ENCODE data around the gene TMC5.

- TF ChIP-seq CTCF (IDR thresholded peaks at IDR 0.05), result no peak
- no peak for TF ChIP-seq POLR2A (IDR thresholded peaks at IDR 0.05)
These were observed 98.1 kb downstream of the TMC5 start for GRCh38 chr16:19515757-19516156.
